Measurements from ENCODE around the gene ATP11A. TPM values are rescaled to one million over a fixed set of nuclear protein-coding genes. Genes with fewer than 3 reads are reported as not detected.

Gene ATP11A
- total and polyA plus RNA-seq, 9 of the 15 experiments (the other 6 are each of a cell fraction or from before 2014, with no cell fraction given), result 0.38 to 34.2 (median 4.2) TPM

GRCh38 chr13:112722433-112723263 is 32.8 kb downstream of the ATP11A start (continued):
- TF ChIP-seq REST (IDR thresholded peaks at IDR 0.05; ENCODE audit: borderline replicate concordance), result no peak
- no peak for TF ChIP-seq REST (CRISPR knock-in tag; IDR thresholded peaks at IDR 0.05; ENCODE audit: low read depth)
- no peak for TF ChIP-seq STAT6 (CRISPR knock-in tag; IDR thresholded peaks at IDR 0.05)
- TF ChIP-seq EGR1 (conservative IDR thresholded peaks at IDR 0.05), result 0 out of 2 replicates have a peak, but pooled peaks have one; percentile 4
- peak; percentile 70 for TF ChIP-seq MEIS2 (IDR thresholded peaks at IDR 0.05; ENCODE audit: partially characterized antibody)
- TF ChIP-seq TEAD1 (CRISPR knock-in tag; IDR thresholded peaks at IDR 0.05), result peak in 1 of 2 experiments; percentile 56; a peak in 1 of 4 replicates
- peak; percentile 23 for TF ChIP-seq HNRNPK (IDR thresholded peaks at IDR 0.05; ENCODE audit: low read depth, low read length, poor library complexity, severe bottlenecking)
- TF ChIP-seq ZNF518B (CRISPR knock-in tag; IDR thresholded peaks at IDR 0.05), result no peak
- TF ChIP-seq ZNF384 (IDR thresholded peaks at IDR 0.05; ENCODE audit: low read depth, low read length), result 0 out of 2 replicates have a peak, but pooled peaks have one; percentile 24
- TF ChIP-seq JUND (IDR thresholded peaks at IDR 0.05; ENCODE audit: borderline replicate concordance, low read depth, low read length), result peak; percentile 69; the same call in 1 of the 2 replicates
- peak; percentile 22; the same call in 1 of the 3 replicates for TF ChIP-seq JUND (tag; IDR thresholded peaks at IDR 0.05; ENCODE audit: borderline replicate concordance, low read depth, low read length)
